ENCODE data around the gene NR3C2.

- TF ChIP-seq CTCF (IDR thresholded peaks at IDR 0.05; ENCODE audit: borderline replicate concordance, extremely low read depth, low read length, poor library complexity, severe bottlenecking) (no peak), EZH2 (IDR thresholded peaks at IDR 0.05; ENCODE audit: borderline replicate concordance, low read depth, low read length, severe bottlenecking) (no peak)
Observed at GRCh38 chr4:148412460-148412994, 29.7 kb downstream of the NR3C2 start.
